GM11168 (cell line): ENCODE data around the gene SPECC1L.

ENCODE experiments used
- in situ Hi-C: fragments of 300-500 bp; cut with MboI; formaldehyde crosslinking; loops from one replicate; pipeline ENCODE4 v1.12.0; 2022; ENCODE audit warnings: low sequenced_read_pairs; ENCODE audit not compliant: unreplicated experiment

The SPECC1L gene

DNA sequence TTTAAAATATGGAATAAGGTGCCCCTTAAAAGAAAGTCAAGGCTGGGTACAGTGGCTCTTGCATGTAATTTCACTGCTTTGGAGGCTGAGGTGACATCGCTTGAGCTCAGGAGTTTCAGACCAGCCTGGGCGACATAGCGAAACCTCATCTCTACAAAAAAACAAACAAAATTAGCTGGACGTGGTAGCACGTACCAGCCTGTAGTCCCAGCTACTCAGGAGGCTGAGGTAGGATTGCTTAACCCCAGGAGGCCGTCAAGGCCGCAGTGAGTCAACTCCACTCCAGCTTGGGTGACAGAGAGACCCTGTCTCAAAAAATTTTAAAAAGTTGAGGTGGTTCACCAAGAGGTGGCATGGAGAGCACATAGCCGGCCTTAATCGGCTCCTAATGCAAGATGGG lies 139.1 kb downstream of the SPECC1L start:
- in situ Hi-C loops, result loop anchor here (10.0 kb wide), 1 partner anchor 95 kb away; no protein-coding TSS in a partner anchor

DNA sequence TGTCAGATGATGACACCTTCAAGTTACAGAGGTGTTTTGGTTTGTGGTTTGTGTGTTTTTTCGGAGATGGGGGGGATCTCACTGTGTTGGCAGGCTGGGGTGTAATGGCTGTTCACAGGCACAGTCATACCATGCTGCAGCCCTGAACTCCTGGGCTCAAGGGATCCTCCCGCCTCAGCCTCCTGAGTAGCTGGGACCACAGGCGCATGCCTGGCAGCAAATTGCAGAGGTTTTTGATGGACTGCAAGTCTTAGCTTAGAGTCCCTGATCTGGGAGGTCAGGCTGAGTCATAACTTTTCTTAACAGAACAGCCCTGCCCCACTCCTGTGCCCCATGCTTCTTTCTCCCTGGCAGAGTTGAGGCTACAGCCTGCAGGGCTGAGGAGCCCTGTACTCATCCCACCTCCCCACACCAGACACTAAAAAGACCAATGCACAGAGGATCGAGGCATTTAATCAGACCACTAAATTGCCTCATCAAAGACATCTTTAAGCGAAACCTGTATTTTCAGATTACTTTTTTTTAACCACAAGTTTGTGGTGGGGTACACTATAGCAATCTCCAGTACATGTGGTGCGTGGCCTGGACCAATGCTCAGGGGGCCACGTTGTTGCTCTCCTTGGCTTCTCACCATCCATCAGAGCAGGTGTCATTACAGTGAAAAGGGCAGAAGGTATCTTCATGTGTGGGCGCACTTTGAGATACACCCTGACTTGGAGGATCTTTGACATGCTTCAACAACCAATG lies 139.7 kb downstream of the SPECC1L start:
- in situ Hi-C loops, result loop anchor here (10.0 kb wide), 1 partner anchor 95 kb away; no protein-coding TSS in a partner anchor

DNA sequence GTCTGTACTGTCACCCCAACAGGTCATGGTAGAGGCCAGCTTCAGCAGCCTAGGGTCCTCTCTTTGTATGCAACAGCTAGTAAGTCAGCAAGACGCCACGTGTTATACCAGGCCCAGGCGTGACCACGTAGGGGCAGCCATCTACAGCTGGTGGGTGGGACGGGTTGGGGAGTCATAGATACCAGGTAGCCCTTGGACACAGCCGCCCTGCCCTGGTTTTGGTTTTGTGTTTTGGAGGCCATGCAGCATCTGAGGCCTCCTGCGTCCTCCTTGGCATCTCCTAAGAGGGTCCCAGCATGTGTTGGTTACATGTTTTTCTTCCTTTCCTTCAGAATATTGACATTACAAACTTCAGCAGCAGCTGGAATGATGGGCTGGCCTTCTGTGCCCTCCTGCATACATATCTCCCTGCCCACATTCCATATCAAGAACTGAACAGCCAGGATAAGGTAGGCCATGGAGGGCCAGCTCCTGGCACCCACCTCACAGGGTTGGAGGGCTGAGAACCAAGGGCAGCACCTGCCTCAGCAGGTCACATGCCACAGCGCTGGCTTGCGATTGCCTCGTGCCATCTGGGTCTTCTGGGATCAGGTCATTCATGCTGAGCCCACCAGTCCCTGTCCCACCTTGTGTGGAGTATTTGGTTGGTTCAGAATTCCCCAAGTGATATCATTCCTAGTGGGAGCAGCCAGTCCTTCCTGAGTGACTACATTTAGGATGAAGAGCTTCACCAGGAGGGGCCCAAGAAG lies 140.8 kb downstream of the SPECC1L start:
- in situ Hi-C loops, result loop anchor here (10.0 kb wide), 1 partner anchor 93 kb away; no protein-coding TSS in a partner anchor

GRCh38 chr22:24412274-24412673 lies 141.6 kb downstream of the SPECC1L start:
- in situ Hi-C loops, result loop anchor here (10.0 kb wide), 1 partner anchor 93 kb away; no protein-coding TSS in a partner anchor

DNA sequence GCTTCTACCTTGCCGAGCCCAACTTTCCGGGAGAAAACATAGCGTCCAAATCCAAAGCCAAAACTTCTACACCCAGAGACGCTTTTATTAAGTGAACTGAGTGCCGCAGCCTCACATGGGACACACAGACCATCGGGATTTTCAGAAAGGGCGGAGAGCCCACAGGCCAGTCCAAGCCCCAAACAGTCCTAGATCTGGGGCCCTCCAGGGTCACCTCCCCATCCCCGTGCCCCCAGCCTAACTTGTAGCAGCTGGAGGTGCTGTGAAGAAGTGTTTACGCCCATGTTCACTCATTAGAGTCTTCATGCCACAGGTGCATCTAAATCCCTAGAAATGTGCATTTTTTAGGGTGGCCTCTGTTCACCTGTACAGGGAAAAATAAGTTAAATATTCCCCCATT lies 142.6 kb downstream of the SPECC1L start:
- in situ Hi-C loops, result loop anchor here (10.0 kb wide), 1 partner anchor 92 kb away; no protein-coding TSS in a partner anchor

GRCh38 chr22:24413736-24414385 lies 143.2 kb downstream of the SPECC1L start:
- in situ Hi-C loops, result loop anchor here (10.0 kb wide), 1 partner anchor 91 kb away; no protein-coding TSS in a partner anchor

- in situ Hi-C loops, result loop anchor here (10.0 kb wide), 1 partner anchor 90 kb away; no protein-coding TSS in a partner anchor
These were observed 143.9 kb downstream of the SPECC1L start for GRCh38 chr22:24414523-24414922.

GRCh38 chr22:24414984-24415945 lies 144.6 kb downstream of the SPECC1L start:
- in situ Hi-C loops, result loop anchor here (10.0 kb wide), 1 partner anchor 90 kb away; no protein-coding TSS in a partner anchor

DNA sequence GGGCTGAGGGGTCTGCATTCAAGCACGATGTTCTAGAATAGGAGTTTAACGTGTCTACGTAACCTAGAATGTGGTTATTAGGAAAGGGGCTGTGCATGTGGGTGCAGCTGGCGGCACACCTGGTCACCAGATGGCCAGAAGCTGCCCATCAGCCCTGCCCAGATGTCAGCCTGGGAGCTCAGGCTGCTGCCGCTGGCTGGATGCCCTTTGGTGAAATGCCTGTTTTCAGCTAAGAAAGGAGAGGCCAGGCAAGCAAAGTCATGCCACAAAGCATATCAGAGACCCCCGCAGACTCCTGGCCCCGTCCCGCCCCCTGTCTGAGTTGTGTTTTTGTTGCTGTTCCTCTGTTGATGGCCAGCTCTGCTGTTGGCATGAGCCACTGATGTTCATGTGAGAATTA lies 145.5 kb downstream of the SPECC1L start:
- in situ Hi-C loops, result loop anchor here (10.0 kb wide), 1 partner anchor 89 kb away; no protein-coding TSS in a partner anchor

DNA sequence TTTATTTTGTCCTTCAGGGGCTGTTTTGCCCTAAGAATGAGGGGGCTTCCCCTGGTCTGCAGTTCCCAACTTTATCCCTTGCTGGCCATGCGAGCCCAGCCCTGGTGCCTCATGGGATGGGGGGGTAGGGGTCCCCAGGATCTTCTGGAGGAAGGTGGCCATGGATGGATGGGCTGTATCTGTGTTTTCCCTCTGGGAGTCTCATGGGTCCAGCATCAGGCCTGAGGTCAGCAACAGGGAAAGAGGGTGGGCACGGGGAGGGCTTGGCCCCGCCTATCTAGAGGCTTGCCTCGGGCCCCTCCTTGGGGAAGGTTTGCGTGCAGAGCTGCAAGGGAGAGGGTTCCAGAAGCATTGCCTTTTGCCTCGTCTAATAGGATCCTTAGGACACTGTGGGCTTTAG lies 146.0 kb downstream of the SPECC1L start:
- in situ Hi-C loops, result loop anchor here (10.0 kb wide), 1 partner anchor 88 kb away; no protein-coding TSS in a partner anchor

DNA sequence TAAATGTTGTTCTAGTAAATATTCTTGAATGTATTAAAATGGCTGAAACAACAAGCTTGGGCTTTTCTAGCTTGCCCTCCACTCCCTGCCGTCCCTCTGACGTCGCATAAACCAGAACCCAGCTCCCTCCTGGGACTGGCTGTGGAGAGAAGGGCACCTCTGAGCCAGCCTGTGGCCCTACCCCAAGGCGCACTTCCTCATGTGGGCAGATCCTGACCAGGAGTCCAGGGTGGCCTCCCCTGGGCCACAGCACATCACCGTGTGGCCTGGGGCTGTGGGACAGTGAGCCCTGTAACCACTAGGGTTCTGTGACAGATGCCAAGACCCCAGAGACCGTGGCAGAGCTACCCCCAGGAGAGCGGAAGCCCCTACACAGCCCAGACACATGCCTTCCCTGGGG lies 146.6 kb downstream of the SPECC1L start:
- in situ Hi-C loops, result loop anchor here (10.0 kb wide), 1 partner anchor 88 kb away; no protein-coding TSS in a partner anchor

DNA sequence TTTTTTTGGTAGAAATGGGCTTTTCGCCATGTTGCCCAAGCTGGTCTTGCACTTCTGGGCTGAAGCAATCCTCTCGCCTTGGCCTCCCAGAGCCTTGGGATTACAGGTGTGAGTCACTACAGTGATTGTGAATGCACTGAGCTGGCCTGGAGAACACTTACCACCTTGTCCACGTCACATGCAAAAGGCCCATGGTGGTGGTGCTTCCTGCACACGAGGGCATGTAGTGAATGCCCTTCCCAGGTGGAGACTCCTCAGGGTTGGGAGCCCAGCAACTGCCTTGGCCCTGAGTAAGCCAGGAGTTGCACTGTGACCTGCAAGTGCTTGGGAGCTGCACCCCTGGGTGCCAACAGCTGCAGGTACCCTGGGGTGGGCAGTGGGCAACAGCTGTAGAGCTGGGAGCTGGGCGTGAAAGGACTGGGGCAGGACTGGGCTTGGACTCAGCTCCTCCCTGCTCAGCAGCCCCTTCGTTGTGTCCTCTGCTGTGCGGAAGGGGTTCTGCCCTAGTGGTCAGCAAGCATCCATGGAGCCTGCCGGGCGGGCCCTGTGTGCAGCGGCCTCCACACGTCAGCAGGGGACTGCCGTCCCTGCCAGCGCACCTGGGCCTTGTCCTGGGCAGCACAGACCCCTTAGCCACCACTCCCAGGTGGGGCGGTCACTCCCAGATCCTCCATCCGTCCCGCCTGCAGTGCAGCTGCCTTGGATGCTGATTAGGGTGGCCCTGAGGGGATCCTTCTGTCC lies 147.4 kb downstream of the SPECC1L start:
- in situ Hi-C loops, result loop anchor here (10.0 kb wide), 1 partner anchor 87 kb away; no protein-coding TSS in a partner anchor

DNA sequence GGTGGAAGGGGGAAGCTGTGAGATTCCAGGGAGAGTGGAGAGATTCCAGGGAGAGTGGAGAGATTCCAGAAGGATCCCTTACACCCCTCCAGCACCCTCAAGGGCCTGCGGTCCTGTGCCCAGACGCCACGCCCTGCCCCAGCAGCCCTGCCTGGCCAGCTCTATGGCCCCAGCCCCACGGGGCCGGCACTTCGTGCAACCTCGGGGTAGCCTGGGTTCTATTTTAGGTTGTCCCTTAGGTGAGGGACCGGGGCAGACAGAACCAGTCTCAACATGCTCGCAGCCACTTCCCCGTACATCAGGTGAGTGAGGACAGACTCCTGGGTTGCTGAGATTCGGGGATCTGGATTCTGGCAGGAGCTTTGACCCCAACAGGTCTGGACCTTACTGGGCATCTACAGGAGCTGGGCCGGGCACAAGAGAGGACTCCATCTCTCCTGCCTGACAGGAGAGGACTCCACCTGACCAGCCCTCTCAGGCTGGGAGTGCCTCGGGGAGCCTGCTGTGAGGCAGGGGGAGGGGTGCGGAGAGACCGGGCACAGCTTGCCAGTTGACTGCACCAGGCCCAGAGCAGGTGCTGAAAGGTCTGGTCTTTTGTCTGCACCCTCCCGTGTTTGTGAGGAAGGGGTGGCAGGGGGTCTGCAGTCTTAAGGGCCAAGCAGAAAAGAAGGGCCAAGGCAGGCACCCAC lies 148.3 kb downstream of the SPECC1L start:
- in situ Hi-C loops, result loop anchor here (10.0 kb wide), 1 partner anchor 86 kb away; no protein-coding TSS in a partner anchor

DNA sequence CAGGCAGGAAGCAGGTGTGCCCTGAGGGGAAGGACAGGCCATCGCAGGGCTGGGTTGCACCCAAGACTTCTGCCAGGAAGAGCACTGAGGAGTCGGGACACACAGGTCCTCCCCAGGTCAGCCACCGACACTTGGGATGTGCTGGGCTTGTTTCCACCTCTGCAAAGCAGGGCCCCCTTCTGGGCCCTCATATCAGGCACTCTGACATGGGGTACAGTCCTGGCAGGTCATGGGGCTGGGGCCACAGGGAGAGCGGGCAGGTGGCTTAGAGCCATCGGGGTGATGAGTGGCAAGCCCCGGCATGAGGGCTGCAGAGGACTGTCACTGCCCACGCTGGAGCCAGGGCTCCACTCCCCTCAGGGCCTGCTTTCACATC lies 148.8 kb downstream of the SPECC1L start:
- in situ Hi-C loops, result loop anchor here (10.0 kb wide), 1 partner anchor 85 kb away; no protein-coding TSS in a partner anchor

GRCh38 chr22:24420072-24420976 lies 149.7 kb downstream of the SPECC1L start:
- in situ Hi-C loops, result no loop called here

DNA sequence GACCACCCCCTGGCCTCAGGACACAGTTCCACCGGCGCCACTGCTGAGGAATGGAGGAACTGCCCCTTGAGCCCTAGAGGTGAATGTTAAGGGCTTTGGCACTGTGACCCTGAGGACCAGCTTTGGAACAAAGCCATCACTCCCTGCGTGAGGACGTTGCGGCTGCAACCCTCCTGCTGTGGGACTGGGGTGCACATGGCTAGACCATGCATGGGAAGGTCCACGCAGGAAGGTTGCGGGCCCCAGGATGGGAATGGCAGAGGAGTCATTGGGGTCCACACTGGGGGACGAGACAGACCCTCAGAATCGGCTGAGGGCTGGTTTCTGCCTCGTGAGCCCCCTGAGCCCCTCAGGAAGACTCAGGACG lies 150.3 kb downstream of the SPECC1L start:
- in situ Hi-C loops, result no loop called here

GRCh38 chr22:24421428-24421931 lies 150.8 kb downstream of the SPECC1L start:
- in situ Hi-C loops, result no loop called here
